Measurements from ENCODE around the gene ENTPD1.

- TF ChIP-seq CTCF (IDR thresholded peaks at IDR 0.05; ENCODE audit: poor library complexity) (no peak), EZH2 (IDR thresholded peaks at IDR 0.05; ENCODE audit: borderline replicate concordance) (no peak), EZH2phosphoT487 (IDR thresholded peaks at IDR 0.05; ENCODE audit: low read depth, severe bottlenecking, unreplicated experiment) (no peak)
Observed at GRCh38 chr10:95787447-95787846, 31.5 kb downstream of the ENTPD1 start.

Measured in hepatocyte (in vitro differentiated cells).